Peyer's patch (tissue), 4 donors: ENCODE results near the gene TNRC6A.

Experiments used
- POLR2A ChIP-seq, 2 donors: fragments of 450-650 bp; IDR thresholded peaks; one replicate each; pipeline ENCODE4 v1.5.1; 2017; ENCODE audit warnings: antibody characterized with exemption in 2 of 2, mild to moderate bottlenecking in 2 of 2, moderate library complexity in 2 of 2
- TF ChIP-seq, protein P1 (sequence below), 6 experiments: fragments of 450-650 bp in 4 of 6; fragments of 200-600 bp in 2 of 6; sonication (generic) in 1 of 6; IDR thresholded peaks; one replicate each; pipeline ENCODE4 v1.5.1; 2017 to 2019; ENCODE audit warnings: antibody characterized with exemption in 6 of 6, mild to moderate bottlenecking in 3 of 6, moderate library complexity in 1 of 6

DNA sequence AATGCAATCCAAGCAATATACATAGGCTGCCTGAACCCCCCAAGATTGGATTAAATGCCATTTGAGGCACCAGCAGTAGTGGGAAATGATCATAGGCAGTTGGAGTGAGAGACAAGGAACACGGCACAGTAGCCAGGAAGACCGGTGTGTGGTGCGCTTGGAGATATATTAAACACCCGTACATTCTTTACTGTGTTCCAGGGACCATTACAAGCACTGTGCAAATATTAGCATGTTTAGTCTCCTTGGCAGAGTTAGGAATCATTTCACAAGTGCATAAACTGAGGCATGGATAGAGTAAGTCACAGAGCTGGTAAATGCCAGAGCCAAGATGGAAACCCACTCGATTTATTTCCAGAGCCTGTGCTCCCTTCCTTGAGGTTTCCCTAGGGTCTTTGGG is 31.1 kb upstream of the TNRC6A start:
- TF ChIP-seq, protein P1, sequence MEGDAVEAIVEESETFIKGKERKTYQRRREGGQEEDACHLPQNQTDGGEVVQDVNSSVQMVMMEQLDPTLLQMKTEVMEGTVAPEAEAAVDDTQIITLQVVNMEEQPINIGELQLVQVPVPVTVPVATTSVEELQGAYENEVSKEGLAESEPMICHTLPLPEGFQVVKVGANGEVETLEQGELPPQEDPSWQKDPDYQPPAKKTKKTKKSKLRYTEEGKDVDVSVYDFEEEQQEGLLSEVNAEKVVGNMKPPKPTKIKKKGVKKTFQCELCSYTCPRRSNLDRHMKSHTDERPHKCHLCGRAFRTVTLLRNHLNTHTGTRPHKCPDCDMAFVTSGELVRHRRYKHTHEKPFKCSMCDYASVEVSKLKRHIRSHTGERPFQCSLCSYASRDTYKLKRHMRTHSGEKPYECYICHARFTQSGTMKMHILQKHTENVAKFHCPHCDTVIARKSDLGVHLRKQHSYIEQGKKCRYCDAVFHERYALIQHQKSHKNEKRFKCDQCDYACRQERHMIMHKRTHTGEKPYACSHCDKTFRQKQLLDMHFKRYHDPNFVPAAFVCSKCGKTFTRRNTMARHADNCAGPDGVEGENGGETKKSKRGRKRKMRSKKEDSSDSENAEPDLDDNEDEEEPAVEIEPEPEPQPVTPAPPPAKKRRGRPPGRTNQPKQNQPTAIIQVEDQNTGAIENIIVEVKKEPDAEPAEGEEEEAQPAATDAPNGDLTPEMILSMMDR (IDR thresholded peaks at IDR 0.05), result no peak
- no peak for TF ChIP-seq POLR2A (IDR thresholded peaks at IDR 0.05)
